Stimulated activated CD8-positive, alpha-beta memory T cell treated with anti-CD3 and anti-CD28 coated beads, Interleukin-4, amount 100 ng/mL, for 4 hours (primary cell): ENCODE results near the gene DGKE.
A peak's percentile ranks its signal among the peaks of the same experiment; 100 is the strongest.

Experiments used
- DNase-seq, 2 donors: peaks; one replicate each; pipeline ENCODE4 v3.0.0-alpha.2; 2020; ENCODE audit warnings: low read depth in 2 of 2, low spot score in 1 of 2

DGKE gene

GRCh38 chr17:56887552-56888467 is 53.9 kb downstream of the DGKE start:
- DNase-seq = no peak

GRCh38 chr17:56890390-56890789 is 56.4 kb downstream of the DGKE start:
- DNase-seq = no peak

GRCh38 chr17:56890906-56891674 is 57.1 kb downstream of the DGKE start:
- no peak for DNase-seq

- DNase-seq = peak in 1 of 2 donors; percentile 10
Observed at GRCh38 chr17:56891751-56892150, 57.8 kb downstream of the DGKE start.

- no peak for DNase-seq
Observed at GRCh38 chr17:56892333-56892732, 58.4 kb downstream of the DGKE start.

- DNase-seq = no peak
Observed at GRCh38 chr17:56893503-56893902, 59.6 kb downstream of the DGKE start.

- no peak for DNase-seq
Observed at GRCh38 chr17:56894859-56895455, 61.0 kb downstream of the DGKE start.

- no peak for DNase-seq
Observed at GRCh38 chr17:56896217-56896967, 62.4 kb downstream of the DGKE start.

GRCh38 chr17:56896968-56897359 is 63.0 kb downstream of the DGKE start:
- no peak for DNase-seq

- no peak for DNase-seq
Observed at GRCh38 chr17:56897646-56898424, 63.9 kb downstream of the DGKE start.

GRCh38 chr17:56898874-56899273 is 64.9 kb downstream of the DGKE start:
- no peak for DNase-seq

GRCh38 chr17:56899403-56899802 is 65.5 kb downstream of the DGKE start:
- no peak for DNase-seq

GRCh38 chr17:56902348-56902747 is 68.4 kb downstream of the DGKE start:
- no peak for DNase-seq

- no peak for DNase-seq
Observed at GRCh38 chr17:56903560-56903959, 69.6 kb downstream of the DGKE start.

GRCh38 chr17:56908001-56908542 is 74.1 kb downstream of the DGKE start:
- peak in 1 of 2 donors; percentile 12 for DNase-seq

- DNase-seq = no peak
Observed at GRCh38 chr17:56909742-56910508, 76.0 kb downstream of the DGKE start.

- DNase-seq = no peak
Observed at GRCh38 chr17:56910509-56911235, 76.7 kb downstream of the DGKE start.

- DNase-seq = no peak
Observed at GRCh38 chr17:56912105-56912999, 78.4 kb downstream of the DGKE start.
